ENCODE results near the gene KNDC1. TPM values are rescaled to one million over a fixed set of nuclear protein-coding genes. Genes with fewer than 3 reads are reported as not detected.

The KNDC1 gene
- polyA plus RNA-seq, 1 experiment = 1.0 TPM

DNA sequence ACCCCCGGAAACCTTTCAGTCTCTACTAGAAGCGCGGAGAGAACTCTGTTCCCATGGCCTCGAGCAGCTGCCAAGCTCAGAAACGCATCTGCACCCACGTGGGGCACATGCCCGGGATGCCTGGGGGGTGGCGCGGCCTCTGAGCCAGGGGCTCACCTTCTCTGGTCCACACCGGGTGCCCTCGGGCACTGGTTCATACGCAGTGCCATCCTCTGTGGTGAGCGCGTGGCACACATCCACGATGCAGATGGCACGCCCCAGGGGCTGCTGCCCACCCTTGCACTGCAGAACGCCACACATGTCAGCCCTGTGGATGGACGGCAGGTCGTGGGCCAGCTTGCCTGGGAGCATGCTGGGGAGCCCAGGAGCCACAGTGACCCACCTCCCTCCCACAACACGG lies 110.2 kb downstream of the KNDC1 start:
- Histone ChIP-seq H3K27me3 (ENCODE audit: control insufficient read depth, insufficient read depth, low read length) (no peaks in the 10 kb centered on the region), H3K36me3 (ENCODE audit: control insufficient read depth, insufficient read depth, low read length) (no peaks in the 10 kb centered on the region; the same call in 1 of the 2 replicates), H3K4me3 (ENCODE audit: low read depth, low read length) (no peak overlapping the region)
- TF ChIP-seq, protein P1, sequence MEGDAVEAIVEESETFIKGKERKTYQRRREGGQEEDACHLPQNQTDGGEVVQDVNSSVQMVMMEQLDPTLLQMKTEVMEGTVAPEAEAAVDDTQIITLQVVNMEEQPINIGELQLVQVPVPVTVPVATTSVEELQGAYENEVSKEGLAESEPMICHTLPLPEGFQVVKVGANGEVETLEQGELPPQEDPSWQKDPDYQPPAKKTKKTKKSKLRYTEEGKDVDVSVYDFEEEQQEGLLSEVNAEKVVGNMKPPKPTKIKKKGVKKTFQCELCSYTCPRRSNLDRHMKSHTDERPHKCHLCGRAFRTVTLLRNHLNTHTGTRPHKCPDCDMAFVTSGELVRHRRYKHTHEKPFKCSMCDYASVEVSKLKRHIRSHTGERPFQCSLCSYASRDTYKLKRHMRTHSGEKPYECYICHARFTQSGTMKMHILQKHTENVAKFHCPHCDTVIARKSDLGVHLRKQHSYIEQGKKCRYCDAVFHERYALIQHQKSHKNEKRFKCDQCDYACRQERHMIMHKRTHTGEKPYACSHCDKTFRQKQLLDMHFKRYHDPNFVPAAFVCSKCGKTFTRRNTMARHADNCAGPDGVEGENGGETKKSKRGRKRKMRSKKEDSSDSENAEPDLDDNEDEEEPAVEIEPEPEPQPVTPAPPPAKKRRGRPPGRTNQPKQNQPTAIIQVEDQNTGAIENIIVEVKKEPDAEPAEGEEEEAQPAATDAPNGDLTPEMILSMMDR (IDR thresholded peaks at IDR 0.05; ENCODE audit: insufficient read depth, low read depth, low read length) = no peak
- no peak for DNase-seq (ENCODE audit: low read depth)
- CTCF ChIA-PET = interaction anchor here (0.7 kb wide), 1 partner anchor 38 kb away, joined by 3 read pairs; no protein-coding TSS in a partner anchor
- POLR2A ChIA-PET = no interaction called here

DNA sequence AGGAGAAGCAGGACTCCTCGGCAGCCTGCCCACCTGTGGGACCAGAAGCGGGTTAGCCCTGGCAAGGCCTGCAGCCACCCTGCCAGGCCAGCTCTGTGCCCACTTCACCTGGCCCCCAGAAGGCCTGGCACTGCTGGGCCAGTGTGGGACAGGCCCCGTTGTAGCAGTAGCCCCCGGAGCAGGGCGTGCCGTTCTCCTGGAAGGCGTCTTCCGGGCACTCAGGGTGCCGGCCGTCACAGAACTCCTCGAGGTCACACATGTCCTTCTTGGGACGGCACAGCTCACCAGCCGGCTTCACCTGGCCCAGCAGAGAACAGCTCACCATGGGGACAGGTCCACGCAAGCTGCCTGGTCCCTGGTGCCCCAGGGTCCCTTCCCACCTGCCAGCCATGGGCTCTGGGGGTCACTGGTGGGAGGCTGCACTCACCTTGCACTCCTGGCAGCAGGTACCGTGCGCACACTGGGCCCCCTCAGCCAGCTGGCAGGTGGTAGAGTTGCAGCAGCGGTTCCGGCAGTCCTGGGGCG lies 110.8 kb downstream of the KNDC1 start:
- Histone ChIP-seq H3K4me3 (ENCODE audit: low read depth, low read length) (no peak overlapping the region), H3K36me3 (ENCODE audit: control insufficient read depth, insufficient read depth, low read length) (no peaks in the 10 kb centered on the region; the same call in 1 of the 2 replicates), H3K27me3 (ENCODE audit: control insufficient read depth, insufficient read depth, low read length) (no peaks in the 10 kb centered on the region)
- CTCF ChIA-PET = interaction anchor here (0.7 kb wide), 1 partner anchor 37 kb away, joined by 3 read pairs; no protein-coding TSS in a partner anchor
- TF ChIP-seq, protein P1 (IDR thresholded peaks at IDR 0.05; ENCODE audit: insufficient read depth, low read depth, low read length) = no peak
- DNase-seq (ENCODE audit: low read depth) = no peak
- POLR2A ChIA-PET = no interaction called here

DNA sequence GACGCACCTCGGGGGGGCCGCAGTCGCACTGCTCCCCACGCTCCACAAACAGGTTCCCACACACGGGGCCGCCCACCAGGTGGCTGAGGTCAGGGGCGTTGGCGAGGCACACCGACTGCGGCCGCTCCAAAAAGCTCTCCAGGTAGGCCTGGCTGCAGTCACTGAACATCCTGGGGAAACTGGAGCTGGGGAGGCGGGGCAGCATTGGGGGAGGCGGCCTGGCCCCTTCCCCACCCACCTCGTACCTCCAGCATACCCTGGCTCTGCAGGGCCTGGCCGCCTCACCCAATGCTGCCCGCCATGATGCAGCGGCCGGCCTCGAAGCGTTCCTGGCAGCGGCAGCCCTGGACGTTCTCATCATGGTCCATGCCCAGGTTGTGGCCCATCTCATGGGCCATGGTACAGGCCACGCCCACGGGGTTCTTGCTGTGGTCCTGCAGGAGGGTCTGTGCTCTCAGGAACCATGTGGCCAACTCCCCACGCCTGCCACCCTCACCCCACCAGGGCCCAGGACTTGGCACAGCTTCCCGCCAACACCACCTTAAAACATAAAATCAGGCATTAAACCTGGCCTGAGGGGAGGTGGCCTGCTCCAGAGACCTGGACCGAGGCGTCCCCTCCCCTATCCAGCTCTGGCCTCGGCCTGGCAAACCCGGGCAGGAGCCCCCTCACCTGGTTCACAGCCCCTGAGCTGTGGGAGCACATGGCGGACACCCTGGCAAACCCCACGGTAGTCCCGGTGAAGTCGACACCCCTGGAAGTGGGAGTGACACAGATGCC lies 111.7 kb downstream of the KNDC1 start:
- CTCF ChIA-PET = no interaction called here

DNA sequence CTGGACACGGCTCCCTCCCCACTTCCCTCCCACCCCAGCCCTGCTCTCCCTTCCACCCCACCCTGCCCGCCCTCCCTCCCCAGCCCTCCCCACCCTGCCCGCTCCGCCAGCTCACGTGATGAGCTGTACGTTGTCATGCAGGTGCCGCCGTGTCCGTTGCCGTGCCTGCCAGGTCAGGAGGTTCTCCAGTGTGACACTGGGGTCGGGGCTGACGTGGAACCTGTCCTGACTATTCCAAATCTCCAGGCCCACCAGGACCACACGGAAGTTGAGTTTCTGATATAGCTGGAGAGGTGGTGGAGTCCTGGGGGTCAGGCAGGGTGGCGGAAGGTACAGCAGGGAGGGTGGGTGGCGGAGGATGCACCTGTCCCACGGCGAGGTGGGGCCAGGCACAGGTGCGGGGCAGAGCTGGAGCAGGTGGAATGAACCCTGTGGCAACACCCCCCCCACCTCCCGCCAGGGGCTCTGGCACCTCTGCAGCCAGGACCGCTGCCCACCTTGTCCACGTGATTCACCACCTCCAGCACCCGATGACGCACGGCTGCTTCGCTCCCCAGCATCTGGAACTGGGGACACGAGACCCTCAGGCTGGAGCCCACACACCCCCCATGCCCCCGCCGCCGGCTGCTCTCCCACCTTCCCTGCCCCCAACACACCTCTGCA lies 112.4 kb downstream of the KNDC1 start:
- no peak overlapping the region for H3K4me3 ChIP-seq (ENCODE audit: low read depth, low read length)
- CTCF ChIA-PET = no interaction called here
- no peaks in the 10 kb centered on the region; the same call in 1 of the 2 replicates for H3K36me3 ChIP-seq (ENCODE audit: control insufficient read depth, insufficient read depth, low read length)
- no peaks in the 10 kb centered on the region for H3K27me3 ChIP-seq (ENCODE audit: control insufficient read depth, insufficient read depth, low read length)
- POLR2A ChIA-PET = no interaction called here
- DNase-seq (ENCODE audit: low read depth) = no peak
- TF ChIP-seq, protein P1 (IDR thresholded peaks at IDR 0.05; ENCODE audit: insufficient read depth, low read depth, low read length) = no peak

More for the DNA sequence above, 111.7 kb downstream of the KNDC1 start:
- POLR2A ChIA-PET = no interaction called here
- Histone ChIP-seq H3K36me3 (ENCODE audit: control insufficient read depth, insufficient read depth, low read length) (no peaks in the 10 kb centered on the region; the same call in 1 of the 2 replicates), H3K27me3 (ENCODE audit: control insufficient read depth, insufficient read depth, low read length) (no peaks in the 10 kb centered on the region), H3K4me3 (ENCODE audit: low read depth, low read length) (no peak overlapping the region)
- TF ChIP-seq, protein P1 (IDR thresholded peaks at IDR 0.05; ENCODE audit: insufficient read depth, low read depth, low read length) = no peak
- no peak for DNase-seq (ENCODE audit: low read depth)

DNA sequence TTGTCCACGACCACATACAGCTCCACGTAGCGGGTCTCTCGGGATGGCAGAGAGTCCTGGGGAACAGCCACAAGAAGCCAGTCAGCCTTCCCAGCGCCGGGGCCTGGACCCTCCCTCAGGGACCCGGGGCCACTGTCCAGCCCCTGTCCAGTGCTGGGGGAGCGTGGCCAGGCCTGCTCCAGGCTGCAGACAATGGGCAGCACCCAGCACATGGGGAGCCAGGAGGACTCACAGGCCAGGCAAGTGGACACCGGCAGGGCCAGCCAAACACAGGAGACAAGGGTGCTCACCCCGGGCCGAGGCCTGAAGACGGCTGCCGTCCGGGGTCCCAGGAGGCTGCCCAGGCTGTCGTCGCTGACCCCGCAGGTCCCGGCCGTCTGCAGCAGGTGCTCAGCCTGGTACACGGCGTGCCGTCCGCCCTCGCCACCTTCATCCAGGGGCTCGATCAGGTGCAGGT lies 113.0 kb downstream of the KNDC1 start:
- TF ChIP-seq, protein P1 (IDR thresholded peaks at IDR 0.05; ENCODE audit: insufficient read depth, low read depth, low read length) = no peak
- Histone ChIP-seq H3K36me3 (ENCODE audit: control insufficient read depth, insufficient read depth, low read length) (no peaks in the 10 kb centered on the region; the same call in 1 of the 2 replicates), H3K4me3 (ENCODE audit: low read depth, low read length) (no peak overlapping the region), H3K27me3 (ENCODE audit: control insufficient read depth, insufficient read depth, low read length) (no peaks in the 10 kb centered on the region)
- CTCF ChIA-PET = no interaction called here
- POLR2A ChIA-PET = no interaction called here
- DNase-seq (ENCODE audit: low read depth) = no peak
